ENCODE data around the gene KICS2.

Gene KICS2

GRCh38 chr12:64173456-64173855 lies 48.6 kb downstream of the KICS2 start:
- no peak for DNase-seq (ENCODE audit: low read depth in 2 of 2)
